GM19324 (cell line): Measurements from ENCODE around the gene CHPF.

Experiments used
- ATAC-seq: cut with Tn5 transposase; IDR thresholded peaks from one replicate; pipeline ENCODE4 v1.9.1; 2021; ENCODE audit warnings: mild to moderate bottlenecking, moderate library complexity; ENCODE audit not compliant: unreplicated experiment, low FRiP score

CHPF gene

GRCh38 chr2:219553168-219553417 is 9.5 kb upstream of the CHPF start:
- no peak for ATAC-seq

DNA sequence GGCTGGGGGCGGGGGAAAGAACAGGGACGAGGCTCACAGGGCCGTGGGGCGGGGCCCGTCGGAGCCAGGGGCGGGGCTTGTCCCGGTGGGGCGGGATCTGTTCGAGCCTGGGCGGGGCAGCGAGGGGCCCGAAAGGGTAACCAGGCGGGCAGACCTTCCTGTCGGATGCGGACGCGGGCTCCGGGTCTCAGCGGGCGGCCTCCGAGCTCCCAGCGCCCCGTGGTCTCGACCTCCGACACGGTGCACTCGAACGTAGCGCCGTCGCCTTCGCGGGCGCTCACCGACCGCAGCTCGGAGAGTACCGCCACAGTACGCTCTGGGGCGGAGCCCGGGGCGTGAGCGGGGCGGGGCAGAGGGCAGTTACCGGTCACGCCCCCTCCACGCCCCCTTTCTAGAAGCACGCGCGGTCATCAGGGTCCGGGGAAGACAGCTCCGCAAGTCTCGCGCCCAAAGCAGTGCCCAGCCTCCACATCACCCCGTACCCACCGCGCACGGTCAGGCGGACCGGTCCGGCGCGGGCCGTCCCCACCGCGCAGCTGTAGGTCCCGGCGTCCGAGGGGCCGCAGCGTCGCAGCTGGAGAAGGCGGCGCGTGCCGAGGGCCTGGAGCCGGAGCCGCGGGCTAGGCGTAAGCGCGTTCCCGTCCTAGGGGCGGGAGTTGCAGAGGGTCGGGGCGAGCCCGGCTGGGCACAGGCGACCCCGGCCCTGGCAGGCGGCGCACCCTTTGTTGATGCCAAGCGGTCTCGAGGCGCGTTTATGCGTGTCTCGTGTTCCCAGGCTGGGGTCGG is 9.0 kb upstream of the CHPF start:
- ATAC-seq, result peak; percentile 86

DNA sequence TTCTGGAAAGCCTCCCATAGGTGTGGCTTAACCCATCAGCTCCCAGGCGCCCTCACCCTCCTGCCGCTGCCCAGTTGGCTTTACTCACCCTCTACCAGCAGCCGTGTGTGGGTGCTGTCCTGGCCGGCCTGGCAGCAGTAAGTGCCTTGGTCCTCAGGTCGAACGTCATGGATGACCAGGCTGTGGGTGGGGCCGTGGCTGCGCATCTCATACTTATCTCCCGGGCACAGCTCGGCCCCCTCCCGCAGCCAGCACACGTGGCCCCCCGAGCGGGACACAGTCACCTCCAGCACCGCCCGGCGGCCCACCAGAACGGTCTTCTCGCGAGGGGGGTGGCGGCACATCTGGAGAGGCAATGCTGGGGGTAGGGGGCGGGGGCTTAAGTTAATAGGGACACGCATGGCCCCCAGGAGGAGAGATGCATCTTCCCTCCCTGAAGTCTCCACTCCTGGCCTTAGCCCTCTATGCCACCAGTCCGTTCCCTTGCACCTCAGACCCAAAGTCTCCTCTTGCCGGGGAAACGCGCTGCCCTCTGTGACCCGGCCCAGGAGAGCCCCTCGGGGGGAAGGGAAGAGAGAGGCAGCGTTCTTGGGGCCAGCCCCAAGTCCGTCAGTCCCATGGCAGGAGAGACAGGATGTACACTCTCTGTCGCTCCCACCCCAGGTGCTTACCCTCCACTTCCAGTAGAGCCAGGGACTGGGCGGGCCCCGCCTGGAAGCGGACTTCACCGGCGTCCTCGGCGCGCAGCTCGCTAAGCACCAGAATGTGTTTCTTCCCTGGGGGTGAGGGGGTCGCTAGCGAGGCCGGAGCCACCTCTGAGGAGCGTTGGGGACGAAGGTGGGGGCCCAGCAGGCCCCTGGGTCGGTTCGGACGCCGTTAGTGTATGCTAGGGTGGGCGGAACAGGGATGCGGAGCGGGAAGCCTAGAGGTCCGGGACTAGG is 8.1 kb upstream of the CHPF start:
- ATAC-seq, result no peak

DNA sequence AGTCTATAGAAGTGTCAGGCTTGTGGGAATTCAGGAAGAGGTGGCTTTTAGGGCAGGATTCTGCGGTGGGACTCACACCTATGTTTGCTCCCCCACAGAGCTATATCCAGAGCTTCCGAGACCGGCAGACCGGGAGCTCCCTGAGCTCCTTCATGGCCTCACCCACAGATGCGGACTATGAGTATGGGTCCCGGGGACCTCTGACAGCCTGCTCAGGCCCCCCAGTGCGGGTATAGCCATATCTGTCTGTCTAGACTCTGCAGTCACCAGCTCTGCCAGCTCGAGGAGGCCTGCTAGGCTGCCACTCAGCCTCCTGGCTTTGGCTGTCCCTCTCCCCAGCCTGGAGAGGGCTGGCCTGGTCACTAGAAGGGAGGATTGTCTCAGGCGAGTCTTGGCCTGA is 6.0 kb upstream of the CHPF start:
- no peak for ATAC-seq

GRCh38 chr2:219548990-219549389 is 5.4 kb upstream of the CHPF start:
- ATAC-seq, result no peak

GRCh38 chr2:219547621-219548020 is 4.0 kb upstream of the CHPF start:
- ATAC-seq, result no peak

- no peak for ATAC-seq
These were observed 2.3 kb upstream of the CHPF start for GRCh38 chr2:219545943-219546352.

DNA sequence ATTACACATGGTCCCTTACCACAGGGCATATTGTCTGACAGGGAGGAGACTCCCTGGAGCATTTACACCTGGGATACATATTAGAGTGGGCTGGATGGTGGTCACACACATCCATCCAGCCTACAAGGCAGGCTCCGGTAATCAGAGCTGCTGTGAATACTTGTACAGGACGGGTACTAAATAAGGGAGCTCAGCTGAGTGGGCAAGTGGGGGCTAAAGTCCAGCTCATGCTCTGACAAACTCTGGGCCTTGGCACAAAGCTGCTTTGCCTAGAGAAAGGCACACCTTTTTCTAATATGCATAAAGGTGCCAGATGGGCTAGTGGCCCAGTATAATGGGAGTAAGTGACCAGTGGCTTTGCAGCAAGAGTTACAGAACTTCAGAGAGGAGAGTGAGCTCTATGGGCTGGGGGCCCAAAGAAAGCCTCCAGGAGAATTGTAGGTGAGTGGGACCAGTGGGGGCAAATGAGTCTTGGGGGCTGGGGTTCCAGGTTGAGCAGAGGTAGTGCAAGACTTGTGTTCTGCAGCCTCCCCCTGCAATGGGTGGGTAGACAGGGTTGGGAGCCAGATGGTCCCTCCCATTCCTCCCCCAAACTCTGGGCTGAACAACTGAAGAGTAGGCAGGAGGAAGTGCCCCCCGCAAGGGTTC is 1.8 kb upstream of the CHPF start:
- ATAC-seq, result no peak

- ATAC-seq, result no peak
These were observed 958 bp upstream of the CHPF start for GRCh38 chr2:219544567-219544966.

DNA sequence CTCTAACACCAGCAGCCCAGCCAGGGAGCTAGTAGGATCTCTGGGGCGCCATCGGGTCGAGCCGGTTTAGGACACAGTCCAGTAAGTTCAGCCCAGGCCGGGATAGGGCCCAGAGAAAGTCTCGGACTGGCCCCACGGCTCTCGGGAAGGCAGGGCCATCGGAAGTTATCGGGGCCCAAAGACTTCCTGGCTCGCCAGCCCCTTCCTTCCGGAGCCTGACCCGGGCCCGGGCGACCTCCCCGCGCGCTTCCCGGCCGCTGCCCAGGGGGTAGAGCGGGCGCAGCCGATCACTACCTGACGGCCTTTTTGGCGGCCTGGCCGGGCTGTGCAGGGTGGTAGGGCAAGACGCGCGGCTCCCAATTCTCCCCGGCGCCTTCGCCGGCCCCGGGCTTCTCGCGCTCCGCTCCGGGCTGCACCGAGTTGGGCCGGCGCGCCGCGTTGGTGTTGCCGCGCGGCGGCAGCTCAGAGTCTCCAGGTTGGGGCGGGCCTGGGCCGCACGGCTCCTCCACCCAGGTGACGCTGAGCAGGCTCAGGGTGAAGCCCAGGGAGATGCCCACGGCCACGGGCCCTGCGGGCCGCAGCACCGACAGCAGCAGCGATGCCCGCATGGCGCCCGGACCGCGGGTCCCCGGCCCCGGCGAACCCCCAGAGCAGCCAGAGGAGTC is 546 bp downstream of the CHPF start:
- ATAC-seq, result peak; percentile 37

GRCh38 chr2:219541611-219542180 is 1.9 kb downstream of the CHPF start:
- ATAC-seq, result peak; percentile 34

- ATAC-seq, result no peak
These were observed 2.7 kb downstream of the CHPF start for GRCh38 chr2:219540784-219541504.

DNA sequence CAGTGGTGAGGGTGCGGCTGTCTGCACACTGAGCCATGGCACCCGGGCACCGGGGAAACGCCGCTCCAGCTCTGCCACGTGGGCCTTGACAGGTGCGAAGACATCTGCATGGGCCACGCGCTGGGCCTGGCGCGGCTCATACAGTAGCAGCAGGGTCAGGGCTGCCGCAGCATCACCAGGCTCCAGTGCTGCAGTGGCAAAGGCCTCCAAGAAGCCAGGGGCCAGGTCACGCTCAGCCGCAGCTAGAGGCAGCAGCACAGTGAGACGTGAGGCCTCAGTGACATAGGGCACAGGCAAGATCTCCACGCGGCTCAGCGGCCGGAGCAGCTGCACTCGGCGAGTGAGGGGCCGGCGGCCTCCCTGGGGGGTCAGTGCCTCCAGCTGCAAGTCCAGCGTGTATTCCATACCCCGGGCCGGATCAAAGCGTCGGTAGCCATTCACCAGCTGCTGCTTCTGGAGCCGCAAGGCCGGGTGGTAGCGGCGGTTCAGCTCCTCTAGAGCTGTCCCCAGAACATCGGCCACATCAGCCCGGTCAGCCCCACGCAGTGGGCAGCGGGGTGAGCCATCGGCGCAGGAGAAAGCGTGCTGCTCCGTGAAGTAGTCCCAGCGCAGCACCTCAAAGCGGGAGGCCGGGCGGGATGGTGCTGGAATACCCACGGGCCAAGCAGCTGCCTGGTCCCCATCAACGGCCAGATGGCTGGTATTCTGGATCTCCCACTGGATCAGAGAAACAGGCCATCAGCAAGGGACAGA is 3.5 kb downstream of the CHPF start:
- ATAC-seq, result no peak

DNA sequence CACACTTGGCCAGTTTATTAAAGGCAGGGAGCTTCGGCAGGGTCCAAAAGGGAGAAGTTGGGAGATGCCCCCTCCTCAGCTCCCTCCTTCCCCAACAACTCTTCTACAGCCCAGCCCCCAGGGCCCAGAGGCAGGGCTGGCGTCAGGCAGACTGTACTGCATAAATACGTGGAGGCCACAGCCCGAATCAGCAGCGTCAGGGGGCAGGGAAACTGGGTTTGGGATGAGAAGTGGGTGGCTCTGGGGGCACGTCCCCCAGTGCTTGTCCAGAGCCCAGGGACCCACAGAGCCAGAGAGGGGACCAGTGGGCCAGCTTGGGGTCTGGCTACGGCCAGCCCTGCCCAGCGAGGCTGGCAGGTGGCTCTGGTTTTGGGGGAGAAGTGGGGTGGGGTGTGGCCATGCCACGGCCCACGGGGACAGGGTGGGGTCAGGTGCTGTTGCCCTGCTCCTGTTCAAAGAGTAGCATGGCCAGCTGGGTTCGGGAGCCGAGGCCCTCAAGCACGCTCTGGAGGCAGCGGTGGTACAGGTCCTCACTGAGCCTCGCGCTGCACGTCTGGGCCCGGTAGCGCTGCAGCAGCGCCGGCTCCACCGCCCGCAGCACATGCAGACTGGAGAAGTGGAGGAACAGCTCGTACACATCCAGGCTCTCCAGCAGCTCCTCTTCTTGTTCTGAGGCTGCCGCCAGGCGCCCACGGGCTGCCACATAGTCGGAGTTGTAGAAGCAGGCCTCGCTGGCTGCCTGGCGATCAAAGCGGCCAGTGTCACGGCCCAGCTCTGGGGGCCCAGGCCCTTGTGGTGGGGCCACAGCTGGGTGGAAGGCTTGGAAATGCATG is 4.4 kb downstream of the CHPF start:
- ATAC-seq, result no peak

- ATAC-seq, result no peak
These were observed 5.1 kb downstream of the CHPF start for GRCh38 chr2:219538504-219538951.

GRCh38 chr2:219537657-219538488 is 5.7 kb downstream of the CHPF start:
- ATAC-seq, result no peak

- no peak for ATAC-seq
These were observed 6.6 kb downstream of the CHPF start for GRCh38 chr2:219536967-219537366.
